Liver (tissue), 9 donors: ENCODE measurements around the gene NR3C1. TPM values are rescaled to one million over a fixed set of nuclear protein-coding genes. Genes with fewer than 3 reads are reported as not detected.

Source experiments
- DNase-seq: peaks from one replicate; pipeline ENCODE4 v3.0.0-alpha.2; 2017; ENCODE audit warnings: low spot score
- H3K27ac ChIP-seq, 2 donors: one replicate each; pipeline ENCODE4 v1.7.0; 2013; ENCODE audit warnings: inconsistent platforms in 2 of 2, low read length in 2 of 2, control low read depth in 1 of 2, low read depth in 1 of 2, mild to moderate bottlenecking in 1 of 2
- H3K27me3 ChIP-seq, 4 donors: one replicate each; pipeline versions ENCODE4 v1.6.1 to v1.7.0; 2013; ENCODE audit warnings: low read length in 3 of 4, inconsistent platforms in 1 of 4, mild to moderate bottlenecking in 1 of 4, moderate library complexity in 1 of 4; ENCODE audit not compliant: control insufficient read depth in 4 of 4, insufficient read depth in 4 of 4
- H3K36me3 ChIP-seq, 4 donors: one replicate each; pipeline versions ENCODE4 v1.6.1 to v1.7.0; 2013; ENCODE audit warnings: low read length in 3 of 4, mild to moderate bottlenecking in 3 of 4, low read depth in 1 of 4, moderate library complexity in 1 of 4; ENCODE audit not compliant: control insufficient read depth in 4 of 4, insufficient read depth in 3 of 4
- H3K4me1 ChIP-seq, 4 donors: one replicate each; pipeline versions ENCODE4 v1.6.1 to v1.7.0; 2013; ENCODE audit warnings: low read length in 3 of 4, mild to moderate bottlenecking in 3 of 4, moderate library complexity in 1 of 4; ENCODE audit not compliant: control insufficient read depth in 4 of 4, insufficient read depth in 4 of 4
- H3K4me3 ChIP-seq, 3 donors: one replicate each; pipeline versions ENCODE4 v1.6.1 to v1.7.0; 2013; ENCODE audit warnings: low read length in 3 of 3, control low read depth in 1 of 3, low read depth in 1 of 3, mild to moderate bottlenecking in 1 of 3
- H3K9ac ChIP-seq, 2 donors: one replicate each; pipeline ENCODE4 v1.7.0; 2013; ENCODE audit warnings: low read length in 2 of 2, mild to moderate bottlenecking in 2 of 2, moderate library complexity in 2 of 2, control low read depth in 1 of 2, low read depth in 1 of 2
- H3K9me3 ChIP-seq, 4 donors: one replicate each; pipeline versions ENCODE4 v1.6.1 to v1.7.0; 2013; ENCODE audit warnings: low read length in 3 of 4; ENCODE audit not compliant: control insufficient read depth in 4 of 4
- ATF3 ChIP-seq: IDR thresholded peaks from 2 replicates; pipeline ENCODE4 v1.6.1; 2016; ENCODE audit warnings: antibody characterized with exemption
- EGR1 ChIP-seq, 2 donors: IDR thresholded peaks; 2 replicates each; pipeline ENCODE4 v1.6.1; 2016 to 2018; ENCODE audit warnings: antibody characterized with exemption in 2 of 2, low read depth in 2 of 2
- FOXA1 ChIP-seq: IDR thresholded peaks from 2 replicates; pipeline ENCODE4 v1.6.1; 2016; ENCODE audit warnings: antibody characterized with exemption
- FOXA2 ChIP-seq: IDR thresholded peaks from 2 replicates; pipeline ENCODE4 v1.6.1; 2016; ENCODE audit warnings: antibody characterized with exemption
- GABPA ChIP-seq, 2 donors: IDR thresholded peaks in 1 of 2; conservative IDR thresholded peaks in 1 of 2; 2 replicates each; pipeline ENCODE4 v1.6.1; 2016; ENCODE audit warnings: antibody characterized with exemption in 2 of 2, mild to moderate bottlenecking in 1 of 2, moderate library complexity in 1 of 2
- HNF4A ChIP-seq, 2 donors: conservative IDR thresholded peaks; 2 replicates each; pipeline ENCODE4 v1.6.1; 2016; ENCODE audit warnings: antibody characterized with exemption in 2 of 2, mild to moderate bottlenecking in 2 of 2
- HNF4G ChIP-seq: IDR thresholded peaks from 2 replicates; pipeline ENCODE4 v1.6.1; 2016; ENCODE audit warnings: antibody characterized with exemption
- JUND ChIP-seq, 2 donors: IDR thresholded peaks; 2 replicates each; pipeline ENCODE4 v1.6.1; 2016; ENCODE audit warnings: antibody characterized with exemption in 2 of 2
- MAX ChIP-seq: IDR thresholded peaks from 2 replicates; pipeline ENCODE4 v1.6.1; 2016; ENCODE audit warnings: antibody characterized with exemption
- NR2F2 ChIP-seq: IDR thresholded peaks from 2 replicates; pipeline ENCODE4 v1.6.1; 2016; ENCODE audit warnings: antibody characterized with exemption
- RAD21 ChIP-seq, 2 donors: IDR thresholded peaks; 2 replicates each; pipeline ENCODE4 v1.6.1; 2016; ENCODE audit warnings: antibody characterized with exemption in 2 of 2, mild to moderate bottlenecking in 2 of 2
- REST ChIP-seq: IDR thresholded peaks from 2 replicates; pipeline ENCODE4 v1.6.1; 2016; ENCODE audit warnings: antibody characterized with exemption, mild to moderate bottlenecking
- RXRA ChIP-seq, 2 donors: IDR thresholded peaks; 2 replicates each; pipeline ENCODE4 v1.6.1; 2017 to 2018; ENCODE audit warnings: antibody characterized with exemption in 2 of 2, mild to moderate bottlenecking in 1 of 2
- SP1 ChIP-seq: IDR thresholded peaks from 2 replicates; pipeline ENCODE4 v1.6.1; 2018; ENCODE audit warnings: antibody characterized with exemption, mild to moderate bottlenecking
- TAF1 ChIP-seq: conservative IDR thresholded peaks from 2 replicates; pipeline ENCODE4 v1.6.1; 2016; ENCODE audit warnings: antibody characterized with exemption, mild to moderate bottlenecking
- YY1 ChIP-seq: IDR thresholded peaks from 2 replicates; pipeline ENCODE4 v1.6.1; 2016; ENCODE audit warnings: antibody characterized with exemption, mild to moderate bottlenecking
- ZBTB33 ChIP-seq: IDR thresholded peaks from 2 replicates; pipeline ENCODE4 v1.6.1; 2016; ENCODE audit warnings: antibody characterized with exemption
- WGBS: extraction: QIAGEN DNeasy Blood & Tissue Kit; methylation state at CpG from one replicate; pipeline ENCODE4 v1.1.7; 2013; 5-methylcytosine and 5-hydroxymethylcytosine counted together
- polyA plus RNA-seq, 2 donors: library from polyadenylated mRNA; stranded (reverse) in 1 of 2; unstranded in 1 of 2; fragments of 200-250 nt in 1 of 2; fragments of >200 nt in 1 of 2; fragmentation: Nextera tagmentation in 1 of 2; extraction: Ambion mirVana in 1 of 2; gene quantifications; one replicate each; pipeline versions ENCODE4 v1.2.1 to v1.2.3, GENCODE V29; 2013 to 2015
- total RNA-seq, 2 donors: library from RNA; depleted of rRNA; stranded (reverse); fragments of >200 nt; gene quantifications; one replicate each; pipeline ENCODE4 v1.2.3, GENCODE V29; 2014
- TF ChIP-seq, protein P1 (sequence below): fragments of 150-350 bp; IDR thresholded peaks from 2 replicates; pipeline ENCODE4 v1.5.1; 2017; ENCODE audit warnings: improper control_type of control experiment, low read depth, low read length; ENCODE audit not compliant: missing input control
- donor health status: healthy.
- donor health status: healthy.
- donor health status: healthy.
- donor health status: healthy.
- donor health status: healthy.

NR3C1 gene
- total and polyA plus RNA-seq, 4 donors: 24.5 to 36.4 (median 29.0) TPM

DNA sequence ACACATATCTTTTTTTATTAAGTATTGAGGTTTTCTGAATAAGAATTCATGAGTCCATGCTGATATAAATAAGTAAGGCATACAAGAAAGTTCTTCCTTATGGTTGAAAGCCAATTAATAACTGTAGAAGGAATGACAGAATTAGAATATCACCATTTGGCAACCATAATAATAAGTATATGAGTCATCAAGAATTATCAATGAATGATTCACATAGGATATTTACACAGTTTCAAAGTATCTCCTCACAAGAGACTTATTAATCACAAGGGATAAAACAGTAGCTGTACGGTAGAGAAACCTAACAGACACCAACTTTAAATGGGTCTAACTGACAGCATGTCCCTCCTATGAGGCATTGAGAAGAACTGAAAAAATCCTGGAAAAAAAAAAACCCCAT, 161.6 kb downstream of the NR3C1 start:
- no peak for DNase-seq

DNA sequence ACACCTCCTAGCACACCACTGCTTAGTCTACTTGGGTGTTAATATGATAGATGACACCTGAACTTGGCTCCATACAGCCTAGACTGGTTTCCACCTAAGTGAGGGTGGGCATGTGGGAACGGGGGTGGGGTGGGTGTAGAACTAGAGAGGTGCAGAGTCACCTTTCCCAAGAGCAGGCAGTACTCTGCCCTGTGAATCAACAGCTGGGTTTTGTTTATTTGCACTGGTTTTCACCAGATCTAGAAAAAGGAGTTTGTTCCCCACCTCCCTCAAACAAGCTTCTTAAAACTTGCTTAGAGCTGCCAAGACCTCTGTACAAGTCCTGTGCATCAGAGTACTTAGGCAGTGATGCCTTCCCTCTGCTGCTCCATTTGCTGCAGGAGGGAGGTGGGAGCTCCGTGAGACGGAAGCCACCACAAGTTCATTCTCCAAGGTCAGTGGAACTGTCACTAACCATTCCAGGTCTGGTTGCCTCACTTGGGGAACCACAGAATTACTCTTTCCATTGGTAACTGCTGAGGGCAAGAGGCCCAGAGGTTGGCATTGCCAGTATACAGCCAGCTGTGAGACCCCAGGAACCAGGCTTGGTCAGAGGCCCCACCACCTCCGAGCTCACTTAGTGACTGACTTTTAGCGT, 163.5 kb downstream of the NR3C1 start:
- H3K4me3 ChIP-seq: no peak overlapping the region
- no peaks in the 10 kb centered on the region for H3K36me3 ChIP-seq
- H3K27me3 ChIP-seq: no peaks in the 10 kb centered on the region
- H3K9ac ChIP-seq: no peak overlapping the region
- DNase-seq: peak; percentile 33
- TF ChIP-seq REST (no peak), JUND (IDR thresholded peaks at IDR 0.05) (peak in 1 of 2 donors; percentile 4), HNF4G (peak; percentile 22), ZBTB33 (no peak), MAX (no peak), SP1 (peak; percentile 68), RAD21 (IDR thresholded peaks at IDR 0.05) (peak; percentile 27 to 28), EGR1 (IDR thresholded peaks at IDR 0.05; ENCODE audit: low read depth in 2 of 2) (no peak), FOXA2 (peak; percentile 18), GABPA (IDR thresholded peaks at IDR 0.05 in 1 of 2, conservative IDR thresholded peaks at IDR 0.05 in 1 of 2) (no peak), FOXA1 (no peak), NR2F2 (no peak), RXRA (IDR thresholded peaks at IDR 0.05) (peak; percentile 56 to 66), TAF1 (no peak), YY1 (no peak), HNF4A (conservative IDR thresholded peaks at IDR 0.05) (peak; percentile 57 to 68), ATF3 (no peak)
- TF ChIP-seq, protein P1, sequence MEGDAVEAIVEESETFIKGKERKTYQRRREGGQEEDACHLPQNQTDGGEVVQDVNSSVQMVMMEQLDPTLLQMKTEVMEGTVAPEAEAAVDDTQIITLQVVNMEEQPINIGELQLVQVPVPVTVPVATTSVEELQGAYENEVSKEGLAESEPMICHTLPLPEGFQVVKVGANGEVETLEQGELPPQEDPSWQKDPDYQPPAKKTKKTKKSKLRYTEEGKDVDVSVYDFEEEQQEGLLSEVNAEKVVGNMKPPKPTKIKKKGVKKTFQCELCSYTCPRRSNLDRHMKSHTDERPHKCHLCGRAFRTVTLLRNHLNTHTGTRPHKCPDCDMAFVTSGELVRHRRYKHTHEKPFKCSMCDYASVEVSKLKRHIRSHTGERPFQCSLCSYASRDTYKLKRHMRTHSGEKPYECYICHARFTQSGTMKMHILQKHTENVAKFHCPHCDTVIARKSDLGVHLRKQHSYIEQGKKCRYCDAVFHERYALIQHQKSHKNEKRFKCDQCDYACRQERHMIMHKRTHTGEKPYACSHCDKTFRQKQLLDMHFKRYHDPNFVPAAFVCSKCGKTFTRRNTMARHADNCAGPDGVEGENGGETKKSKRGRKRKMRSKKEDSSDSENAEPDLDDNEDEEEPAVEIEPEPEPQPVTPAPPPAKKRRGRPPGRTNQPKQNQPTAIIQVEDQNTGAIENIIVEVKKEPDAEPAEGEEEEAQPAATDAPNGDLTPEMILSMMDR: no peak
- no peaks in the 10 kb centered on the region for H3K9me3 ChIP-seq
- WGBS: 58% methylated on average over 5 of the region's 5 CpGs
- H3K27ac ChIP-seq: peak overlapping the region; percentile 58 to 63
- H3K4me1 ChIP-seq: peaks cover 2 to 11% (median 4%) of the 10 kb centered on the region in 4 donors

More for the DNA sequence above, 161.6 kb downstream of the NR3C1 start:
- Histone ChIP-seq H3K27me3 (no peaks in the 10 kb centered on the region), H3K9ac (no peak overlapping the region), H3K4me3 (no peak overlapping the region), H3K9me3 (no peaks in the 10 kb centered on the region), H3K27ac (no peak overlapping the region), H3K4me1 (peaks cover 0 to 5% (median 2%) of the 10 kb centered on the region in 4 donors), H3K36me3 (no peaks in the 10 kb centered on the region)
- WGBS: 92% methylated on average over 1 of the region's 1 CpG
- TF ChIP-seq ATF3 (no peak), HNF4G (no peak), YY1 (no peak), FOXA1 (no peak)
- TF ChIP-seq, protein P1: no peak
